HG03460 (cell line): ENCODE data around the gene BIRC5.
A peak's percentile ranks its signal among the peaks of the same experiment; 100 is the strongest.
"Not testable (repeated sequence)": the region's sequence is repeated elsewhere in the genome, so short reads cannot be mapped to it uniquely, and the experiment has no call there.

Source experiments
- ATAC-seq: cut with Tn5 transposase; IDR thresholded peaks from one replicate; pipeline ENCODE4 v1.9.1; 2021; ENCODE audit not compliant: unreplicated experiment

The BIRC5 gene

GRCh38 chr17:78238823-78239488 lies 24.9 kb downstream of the BIRC5 start:
- no peak for ATAC-seq

GRCh38 chr17:78239489-78239931 lies 25.5 kb downstream of the BIRC5 start:
- no peak for ATAC-seq

- ATAC-seq: no peak
These were observed 26.1 kb downstream of the BIRC5 start for GRCh38 chr17:78240012-78240655.

- no peak for ATAC-seq
These were observed 26.8 kb downstream of the BIRC5 start for GRCh38 chr17:78240839-78241238.

- no peak for ATAC-seq
These were observed 27.4 kb downstream of the BIRC5 start for GRCh38 chr17:78241277-78242023.

- peak; percentile 64 for ATAC-seq
These were observed 28.1 kb downstream of the BIRC5 start for GRCh38 chr17:78242024-78242742.

GRCh38 chr17:78247304-78247703 lies 33.3 kb downstream of the BIRC5 start:
- no peak for ATAC-seq

- ATAC-seq: no peak
These were observed 34.2 kb downstream of the BIRC5 start for GRCh38 chr17:78248051-78248914.

GRCh38 chr17:78249074-78249817 lies 35.2 kb downstream of the BIRC5 start:
- ATAC-seq: no peak

- no peak for ATAC-seq
These were observed 36.1 kb downstream of the BIRC5 start for GRCh38 chr17:78249818-78250806.

- peak; percentile 62 for ATAC-seq
These were observed 37.1 kb downstream of the BIRC5 start for GRCh38 chr17:78250891-78251772.

- ATAC-seq: no peak
These were observed 37.7 kb downstream of the BIRC5 start for GRCh38 chr17:78251773-78252103.

- ATAC-seq: no peak
These were observed 38.1 kb downstream of the BIRC5 start for GRCh38 chr17:78252111-78252634.

- no peak for ATAC-seq
These were observed 38.9 kb downstream of the BIRC5 start for GRCh38 chr17:78252701-78253635.

GRCh38 chr17:78253636-78253945 lies 39.5 kb downstream of the BIRC5 start:
- ATAC-seq: not testable (repeated sequence)

- ATAC-seq: no peak
These were observed 40.1 kb downstream of the BIRC5 start for GRCh38 chr17:78253946-78254672.
